NCI-H1048 (cell line): ENCODE measurements around the gene NPTX2.

Source experiments
- DNase-seq: peaks from one replicate; lab custom pipeline; 2025; lab: John Stamatoyannopoulos, UW

NPTX2 gene

GRCh38 chr7:98654524-98655272 lies 37.6 kb downstream of the NPTX2 start:
- DNase-seq = no peak

- DNase-seq = no peak
Observed at GRCh38 chr7:98655611-98656010, 38.5 kb downstream of the NPTX2 start.

DNA sequence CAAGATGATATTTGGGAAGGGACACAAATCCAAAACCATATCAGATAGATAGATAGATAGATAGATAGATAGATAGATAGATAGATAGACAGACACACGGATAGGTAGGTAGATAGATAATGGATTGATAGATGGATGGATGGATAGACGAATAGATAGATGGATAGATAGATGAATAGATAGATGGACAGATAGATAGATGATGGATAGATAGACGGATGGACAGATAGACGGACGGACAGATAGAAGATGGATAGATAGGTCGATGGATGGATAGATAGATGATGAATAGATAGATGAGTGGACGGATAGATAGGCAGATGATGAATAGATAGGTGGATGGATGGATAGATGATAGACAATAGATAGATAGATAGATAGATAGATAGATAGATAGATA lies 39.8 kb downstream of the NPTX2 start:
- DNase-seq = no peak

DNA sequence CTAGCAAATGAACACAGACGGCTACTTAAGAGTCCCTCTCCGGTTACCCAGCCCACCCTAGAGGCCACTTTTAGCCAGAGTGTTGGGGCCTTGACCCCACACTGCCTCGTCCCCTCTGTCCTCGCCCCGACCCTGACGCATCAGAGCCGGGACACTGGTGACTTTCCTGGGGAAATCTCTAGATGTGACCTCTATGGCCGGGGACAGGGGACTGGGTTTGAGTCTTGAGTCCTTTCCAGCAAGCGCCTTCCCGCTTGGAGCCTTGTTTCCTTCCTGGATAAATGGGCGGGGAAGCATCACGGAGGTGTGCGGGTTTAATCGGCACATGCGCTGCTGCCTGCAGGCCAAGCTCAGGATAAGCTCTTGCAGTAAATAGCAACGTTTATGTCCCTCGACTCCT lies 40.7 kb downstream of the NPTX2 start:
- DNase-seq = no peak

DNA sequence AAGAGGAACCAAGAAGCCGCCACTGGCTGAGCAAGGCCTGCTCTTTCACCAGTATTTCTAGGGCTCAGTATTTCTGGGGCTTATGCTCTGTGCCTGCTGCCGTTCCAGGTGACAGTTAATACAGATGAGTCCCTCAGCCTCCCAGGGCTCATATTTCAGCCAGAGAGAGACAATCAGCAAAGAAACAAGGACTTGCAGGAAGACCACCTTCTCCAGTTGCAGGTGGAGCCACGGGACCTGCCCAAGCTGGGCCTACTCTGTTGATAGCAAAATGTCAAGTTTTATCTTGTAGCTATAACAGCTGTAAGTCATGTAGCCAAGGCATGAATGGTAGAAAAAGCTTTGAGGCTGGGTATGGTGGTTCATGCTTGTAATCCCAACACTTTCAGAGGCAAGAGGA lies 42.7 kb downstream of the NPTX2 start:
- no peak for DNase-seq

DNA sequence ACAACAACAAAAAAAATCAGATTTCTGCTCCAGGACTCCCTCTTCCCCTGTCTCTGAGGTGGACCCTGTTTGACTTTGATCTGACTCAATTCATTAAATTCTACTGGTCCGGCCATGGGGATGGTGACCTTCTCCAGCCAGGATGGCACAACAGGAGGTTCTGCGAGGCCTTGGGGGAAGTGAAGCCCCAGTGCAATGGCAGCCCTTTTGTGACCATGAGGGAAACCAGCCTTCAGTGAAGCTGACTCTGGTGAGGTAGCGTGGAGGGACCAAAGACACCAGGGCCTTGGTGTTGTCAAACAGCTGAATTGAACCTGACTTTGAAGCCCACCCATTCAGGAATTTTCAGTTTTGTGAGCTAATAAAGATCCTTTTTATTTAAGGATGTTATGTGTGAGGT lies 44.5 kb downstream of the NPTX2 start:
- no peak for DNase-seq

GRCh38 chr7:98662289-98662688 lies 45.2 kb downstream of the NPTX2 start:
- no peak for DNase-seq

GRCh38 chr7:98664882-98665281 lies 47.8 kb downstream of the NPTX2 start:
- DNase-seq = no peak

GRCh38 chr7:98668255-98668654 lies 51.2 kb downstream of the NPTX2 start:
- DNase-seq = no peak

- DNase-seq = no peak
Observed at GRCh38 chr7:98669329-98670000, 52.4 kb downstream of the NPTX2 start.

- DNase-seq = no peak
Observed at GRCh38 chr7:98670186-98670585, 53.1 kb downstream of the NPTX2 start.

DNA sequence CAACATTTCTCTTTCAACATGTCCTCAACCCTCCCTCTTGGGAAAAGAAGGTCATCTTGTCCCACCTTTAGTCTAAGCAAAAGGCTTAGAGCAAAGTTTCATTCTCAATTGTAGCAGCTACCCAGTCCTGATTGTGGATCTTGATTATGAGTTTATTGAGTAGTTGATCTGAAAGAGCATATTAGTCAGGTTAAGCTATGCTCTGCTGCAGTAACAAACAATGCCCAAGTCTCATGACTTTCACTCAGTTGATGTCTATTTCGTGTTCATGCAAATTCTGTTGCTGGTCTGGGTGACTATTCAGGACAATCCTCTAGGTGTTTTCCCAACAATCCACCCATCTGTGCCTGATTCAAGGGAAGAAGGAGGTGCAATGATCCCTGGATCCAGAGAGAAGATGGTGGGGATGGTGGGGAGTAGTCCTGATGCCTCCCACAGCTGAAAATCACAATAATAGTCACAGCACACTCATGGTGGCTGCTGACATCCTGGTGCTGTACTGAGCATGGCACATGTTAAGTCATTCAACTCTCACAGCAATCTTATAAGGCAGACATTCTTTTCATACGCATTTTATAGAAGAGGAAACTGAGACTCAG lies 54.7 kb downstream of the NPTX2 start:
- no peak for DNase-seq

DNA sequence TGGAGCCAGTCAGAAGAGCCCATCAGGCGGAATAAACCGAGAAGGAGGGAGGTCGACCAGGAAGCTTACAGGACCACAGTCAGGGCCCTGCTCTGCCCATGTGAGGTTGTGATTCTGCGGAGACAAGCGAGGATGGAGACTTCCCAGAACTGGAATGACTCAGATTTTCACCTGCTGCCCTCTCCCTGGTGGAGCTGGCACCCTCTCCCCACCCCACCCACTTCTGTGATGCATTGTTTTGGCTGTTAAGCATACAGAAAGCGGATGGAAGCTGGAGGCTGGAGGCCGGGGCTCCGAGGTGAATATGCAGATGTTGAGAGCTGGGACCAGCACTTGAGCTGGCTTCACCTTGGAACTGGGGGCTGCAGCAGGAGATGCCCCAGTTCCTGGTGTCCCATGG lies 57.4 kb downstream of the NPTX2 start:
- no peak for DNase-seq

- no peak for DNase-seq
Observed at GRCh38 chr7:98674881-98675280, 57.8 kb downstream of the NPTX2 start.

DNA sequence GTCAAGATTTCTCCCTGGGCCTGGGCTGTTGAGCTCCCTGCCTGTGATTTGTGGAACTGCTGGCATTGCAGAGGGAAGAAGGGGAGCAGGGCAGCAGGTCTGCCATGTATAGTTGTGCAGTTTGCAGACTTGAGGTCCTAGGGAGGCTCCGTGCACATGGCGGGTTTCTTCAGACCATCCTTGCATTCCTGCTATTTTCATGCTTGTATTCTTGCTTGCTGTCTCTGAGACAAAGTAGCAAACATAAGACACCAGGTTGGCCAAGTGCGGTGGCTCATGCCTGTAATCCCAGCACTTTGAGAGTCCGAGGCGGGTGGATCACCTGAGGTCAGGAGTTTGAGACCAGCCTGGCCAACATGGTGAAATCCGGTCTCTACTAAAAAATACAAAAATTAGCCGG lies 61.1 kb downstream of the NPTX2 start:
- no peak for DNase-seq
